Measurements from ENCODE around the gene ULK1.

ULK1 gene

GRCh38 chr12:131869871-131870418 lies 24.5 kb upstream of the ULK1 start:
- Histone ChIP-seq H3K36me3 (ENCODE audit: control insufficient read depth, low read length) (no peaks in the 10 kb centered on the region), H3K27ac (ENCODE audit: low read depth, low read length) (no peak overlapping the region), H3K4me3 (ENCODE audit: low read length) (no peak overlapping the region), H3K9me3 (ENCODE audit: control insufficient read depth, insufficient read depth, low read length) (no peaks in the 10 kb centered on the region), H3K27me3 (ENCODE audit: control insufficient read depth, low read length) (no peaks in the 10 kb centered on the region), H3K4me2 (ENCODE audit: low read length) (no peak overlapping the region), H3K79me2 (ENCODE audit: control insufficient read depth, low read length) (no peaks in the 10 kb centered on the region), H3F3A (ENCODE audit: control insufficient read depth, insufficient read depth) (no peaks in the 10 kb centered on the region), H3K9me2 (replicated peaks; ENCODE audit: control insufficient read depth, low read length) (no peaks in the 10 kb centered on the region), H3K4me1 (ENCODE audit: control insufficient read depth, low read length) (no peaks in the 10 kb centered on the region), H4K20me1 (ENCODE audit: control insufficient read depth, insufficient read depth, low read depth, low read length) (no peaks in the 10 kb centered on the region)
- TF ChIP-seq CTCF (IDR thresholded peaks at IDR 0.05; ENCODE audit: low read depth, low read length, poor library complexity, severe bottlenecking) (no peak), EZH2phosphoT487 (IDR thresholded peaks at IDR 0.05; ENCODE audit: borderline replicate concordance, low read length) (no peak)

GRCh38 chr12:131871677-131872076 lies 22.7 kb upstream of the ULK1 start:
- Histone ChIP-seq H3K36me3 (ENCODE audit: control insufficient read depth, low read length) (no peaks in the 10 kb centered on the region), H3K4me2 (ENCODE audit: low read length) (no peak overlapping the region), H3F3A (ENCODE audit: control insufficient read depth, insufficient read depth) (no peaks in the 10 kb centered on the region), H3K9me3 (ENCODE audit: control insufficient read depth, insufficient read depth, low read length) (no peaks in the 10 kb centered on the region), H3K79me2 (ENCODE audit: control insufficient read depth, low read length) (no peaks in the 10 kb centered on the region), H3K4me1 (ENCODE audit: control insufficient read depth, low read length) (no peaks in the 10 kb centered on the region), H3K9me2 (replicated peaks; ENCODE audit: control insufficient read depth, low read length) (no peaks in the 10 kb centered on the region), H3K27me3 (ENCODE audit: control insufficient read depth, low read length) (no peaks in the 10 kb centered on the region), H3K27ac (ENCODE audit: low read depth, low read length) (no peak overlapping the region), H4K20me1 (ENCODE audit: control insufficient read depth, insufficient read depth, low read depth, low read length) (no peaks in the 10 kb centered on the region), H3K4me3 (ENCODE audit: low read length) (no peak overlapping the region)
- TF ChIP-seq EZH2phosphoT487 (IDR thresholded peaks at IDR 0.05; ENCODE audit: borderline replicate concordance, low read length), result no peak
- no peak for TF ChIP-seq CTCF (IDR thresholded peaks at IDR 0.05; ENCODE audit: low read depth, low read length, poor library complexity, severe bottlenecking)

- TF ChIP-seq EZH2phosphoT487 (IDR thresholded peaks at IDR 0.05; ENCODE audit: borderline replicate concordance, low read length) (no peak), CTCF (IDR thresholded peaks at IDR 0.05; ENCODE audit: low read depth, low read length, poor library complexity, severe bottlenecking) (no peak)
- Histone ChIP-seq H3K9me3 (ENCODE audit: control insufficient read depth, insufficient read depth, low read length) (no peaks in the 10 kb centered on the region), H3K4me3 (ENCODE audit: low read length) (no peak overlapping the region), H3K4me2 (ENCODE audit: low read length) (no peak overlapping the region), H4K20me1 (ENCODE audit: control insufficient read depth, insufficient read depth, low read depth, low read length) (no peaks in the 10 kb centered on the region), H3K9me2 (replicated peaks; ENCODE audit: control insufficient read depth, low read length) (no peaks in the 10 kb centered on the region), H3K36me3 (ENCODE audit: control insufficient read depth, low read length) (no peaks in the 10 kb centered on the region), H3K79me2 (ENCODE audit: control insufficient read depth, low read length) (no peaks in the 10 kb centered on the region), H3K4me1 (ENCODE audit: control insufficient read depth, low read length) (no peaks in the 10 kb centered on the region), H3K27me3 (ENCODE audit: control insufficient read depth, low read length) (no peaks in the 10 kb centered on the region), H3F3A (ENCODE audit: control insufficient read depth, insufficient read depth) (no peaks in the 10 kb centered on the region), H3K27ac (ENCODE audit: low read depth, low read length) (no peak overlapping the region)
Measured at GRCh38 chr12:131872154-131873051, 22.0 kb upstream of the ULK1 start.
